Activated CD4-positive, alpha-beta T cell treated with anti-CD3 and anti-CD28 coated beads, Interleukin-2, Interleukin-4, amounts not matched to agents 100 ng/mL and 50 ng/mL, durations not matched to agents 16 hours and 8 hours (primary cell): ENCODE measurements around the gene PCDHA7.
"Not testable (repeated sequence)": the region's sequence is repeated elsewhere in the genome, so short reads cannot be mapped to it uniquely, and the experiment has no call there.

Source experiments
- DNase-seq: peaks from one replicate; pipeline ENCODE4 v3.0.0-alpha.2; 2020; ENCODE audit warnings: low spot score

PCDHA7 gene

DNA sequence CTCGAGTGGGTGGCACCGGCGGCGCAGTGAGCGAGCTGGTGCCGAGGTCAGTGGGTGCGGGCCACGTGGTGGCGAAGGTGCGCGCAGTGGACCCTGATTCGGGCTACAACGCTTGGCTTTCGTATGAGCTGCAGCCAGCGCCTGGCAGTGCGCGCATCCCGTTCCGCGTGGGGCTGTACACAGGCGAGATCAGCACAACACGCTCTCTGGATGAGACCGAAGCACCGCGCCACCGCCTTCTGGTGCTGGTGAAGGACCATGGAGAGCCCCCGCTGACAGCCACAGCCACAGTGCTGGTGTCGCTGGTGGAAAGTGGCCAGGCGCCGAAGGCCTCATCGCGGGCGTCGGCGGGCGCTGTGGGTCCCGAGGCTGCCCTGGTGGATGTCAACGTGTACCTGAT is 10.6 kb upstream of the PCDHA7 start:
- no peak for DNase-seq

GRCh38 chr5:140827704-140828361 is 6.2 kb upstream of the PCDHA7 start, which contains the start of gene PCDHA6:
Gene PCDHA6 (plus strand): TSS chr5:140827960. CDS start chr5:140828092, 132 bp downstream.
- no peak for DNase-seq

DNA sequence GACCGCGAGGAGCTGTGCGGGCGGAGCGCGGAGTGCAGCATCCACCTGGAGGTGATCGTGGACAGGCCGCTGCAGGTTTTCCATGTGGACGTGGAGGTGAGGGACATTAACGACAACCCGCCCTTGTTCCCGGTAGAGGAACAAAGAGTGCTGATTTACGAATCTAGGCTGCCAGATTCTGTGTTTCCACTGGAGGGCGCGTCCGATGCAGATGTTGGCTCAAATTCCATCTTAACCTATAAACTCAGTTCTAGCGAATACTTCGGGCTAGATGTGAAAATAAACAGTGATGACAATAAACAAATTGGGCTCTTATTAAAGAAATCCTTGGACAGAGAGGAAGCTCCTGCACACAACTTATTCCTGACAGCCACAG is 5.7 kb upstream of the PCDHA7 start:
- DNase-seq, result no peak

DNA sequence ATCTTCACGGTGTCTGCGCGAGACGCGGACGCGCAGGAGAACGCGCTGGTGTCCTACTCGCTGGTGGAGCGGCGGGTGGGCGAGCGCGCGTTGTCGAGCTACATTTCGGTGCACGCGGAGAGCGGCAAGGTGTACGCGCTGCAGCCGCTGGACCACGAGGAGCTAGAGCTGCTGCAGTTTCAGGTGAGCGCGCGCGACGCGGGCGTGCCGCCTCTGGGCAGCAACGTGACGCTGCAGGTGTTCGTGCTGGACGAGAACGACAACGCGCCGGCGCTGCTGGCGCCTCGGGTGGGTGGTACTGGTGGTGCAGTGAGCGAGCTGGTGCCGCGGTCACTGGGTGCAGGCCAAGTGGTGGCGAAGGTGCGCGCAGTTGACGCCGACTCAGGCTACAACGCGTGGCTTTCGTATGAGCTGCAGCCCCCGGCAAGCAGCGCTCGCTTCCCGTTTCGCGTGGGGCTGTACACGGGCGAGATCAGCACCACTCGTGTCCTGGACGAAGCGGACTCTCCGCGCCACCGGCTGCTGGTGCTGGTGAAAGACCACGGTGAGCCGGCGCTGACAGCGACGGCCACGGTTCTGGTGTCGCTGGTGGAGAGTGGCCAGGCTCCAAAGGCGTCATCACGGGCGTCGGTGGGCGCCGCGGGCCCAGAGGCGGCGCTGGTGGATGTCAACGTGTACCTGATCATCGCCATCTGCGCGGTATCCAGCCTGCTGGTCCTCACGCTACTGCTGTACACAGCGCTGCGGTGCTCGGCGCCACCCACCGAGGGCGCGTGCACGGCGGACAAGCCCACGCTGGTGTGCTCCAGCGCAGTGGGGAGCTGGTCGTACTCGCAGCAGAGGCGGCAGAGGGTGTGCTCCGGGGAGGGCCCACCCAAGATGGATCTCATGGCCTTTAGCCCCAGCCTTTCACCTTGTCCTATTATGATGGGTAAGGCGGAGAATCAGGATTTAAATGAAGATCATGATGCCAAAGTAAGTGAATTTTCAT is 4.3 kb upstream of the PCDHA7 start:
- not testable (repeated sequence) for DNase-seq

DNA sequence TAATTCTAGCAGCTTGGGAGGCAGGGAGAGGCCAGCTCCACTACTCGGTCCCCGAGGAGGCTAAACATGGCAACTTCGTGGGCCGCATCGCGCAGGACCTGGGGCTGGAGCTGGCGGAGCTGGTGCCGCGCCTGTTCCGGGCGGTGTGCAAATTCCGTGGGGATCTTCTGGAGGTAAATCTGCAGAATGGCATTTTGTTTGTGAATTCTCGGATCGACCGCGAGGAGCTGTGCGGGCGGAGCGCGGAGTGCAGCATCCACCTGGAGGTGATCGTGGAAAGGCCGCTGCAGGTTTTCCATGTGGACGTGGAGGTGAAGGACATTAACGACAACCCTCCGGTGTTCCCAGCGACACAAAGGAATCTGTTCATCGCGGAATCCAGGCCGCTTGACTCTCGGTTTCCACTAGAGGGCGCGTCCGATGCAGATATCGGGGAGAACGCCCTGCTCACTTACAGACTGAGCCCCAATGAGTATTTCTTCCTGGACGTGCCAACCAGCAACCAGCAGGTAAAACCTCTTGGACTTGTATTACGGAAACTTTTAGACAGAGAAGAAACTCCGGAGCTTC is 455 bp downstream of the PCDHA7 start:
- DNase-seq, result not testable (repeated sequence)

DNA sequence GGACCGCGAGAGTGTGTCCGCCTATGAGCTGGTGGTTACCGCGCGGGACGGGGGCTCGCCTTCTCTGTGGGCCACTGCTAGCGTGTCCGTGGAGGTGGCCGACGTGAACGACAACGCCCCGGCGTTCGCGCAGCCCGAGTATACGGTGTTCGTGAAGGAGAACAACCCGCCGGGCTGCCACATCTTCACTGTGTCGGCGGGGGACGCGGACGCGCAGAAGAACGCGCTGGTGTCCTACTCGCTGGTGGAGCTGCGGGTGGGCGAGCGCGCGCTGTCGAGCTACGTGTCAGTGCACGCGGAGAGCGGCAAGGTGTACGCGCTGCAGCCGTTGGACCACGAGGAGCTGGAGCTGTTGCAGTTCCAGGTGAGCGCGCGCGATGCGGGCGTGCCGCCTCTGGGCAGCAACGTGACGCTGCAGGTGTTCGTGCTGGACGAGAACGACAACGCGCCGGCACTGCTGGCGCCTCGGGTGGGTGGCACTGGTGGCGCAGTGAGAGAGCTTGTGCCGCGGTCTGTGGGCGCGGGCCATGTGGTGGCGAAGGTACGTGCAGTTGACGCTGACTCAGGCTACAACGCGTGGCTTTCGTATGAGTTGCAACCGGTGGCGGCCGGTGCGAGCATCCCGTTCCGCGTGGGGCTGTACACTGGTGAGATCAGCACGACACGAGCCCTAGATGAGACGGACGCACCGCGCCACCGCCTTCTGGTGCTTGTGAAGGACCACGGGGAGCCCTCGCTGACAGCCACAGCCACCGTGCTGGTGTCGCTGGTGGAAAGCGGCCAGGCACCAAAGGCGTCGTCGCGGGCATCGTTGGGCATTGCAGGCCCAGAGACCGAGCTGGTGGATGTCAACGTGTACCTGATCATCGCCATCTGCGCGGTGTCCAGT is 1.8 kb downstream of the PCDHA7 start:
- DNase-seq, result no peak

DNA sequence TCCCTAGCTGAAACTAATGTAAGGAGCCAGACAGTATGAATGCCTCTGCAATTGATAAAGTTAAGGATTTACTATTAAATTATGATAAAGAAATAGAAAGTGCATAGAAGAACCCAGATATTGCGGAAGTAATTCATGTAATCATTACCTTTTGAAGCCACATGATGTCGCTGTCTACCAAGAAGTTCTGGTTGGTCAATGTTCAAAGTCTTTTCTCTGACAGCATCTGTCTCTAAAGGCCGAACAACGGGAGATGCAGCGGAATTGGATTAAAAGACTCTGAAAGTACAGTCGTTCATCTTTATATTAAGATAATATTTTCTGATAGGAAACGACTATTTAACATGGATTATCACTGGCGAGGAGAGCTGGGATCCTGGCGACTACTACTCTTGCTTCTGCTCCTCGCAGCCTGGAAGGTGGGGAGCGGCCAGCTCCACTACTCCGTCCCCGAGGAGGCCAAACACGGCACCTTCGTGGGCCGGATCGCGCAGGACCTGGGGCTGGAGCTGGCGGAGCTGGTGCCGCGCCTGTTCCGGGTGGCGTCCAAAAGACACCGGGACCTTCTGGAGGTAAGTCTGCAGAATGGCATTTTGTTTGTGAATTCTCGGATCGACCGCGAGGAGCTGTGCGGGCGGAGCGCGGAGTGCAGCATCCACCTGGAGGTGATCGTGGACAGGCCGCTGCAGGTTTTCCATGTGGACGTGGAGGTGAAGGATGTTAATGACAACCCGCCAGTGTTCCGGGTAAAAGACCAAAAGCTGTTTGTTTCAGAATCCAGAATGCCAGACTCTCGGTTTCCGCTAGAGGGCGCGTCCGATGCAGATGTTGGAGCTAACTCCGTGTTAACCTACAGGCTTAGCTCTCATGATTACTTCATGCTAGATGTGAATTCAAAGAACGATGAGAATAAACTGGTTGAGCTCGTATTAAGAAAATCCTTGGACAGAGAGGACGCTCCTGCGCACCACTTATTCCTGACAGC is 7.2 kb downstream of the PCDHA7 start, which contains the start of gene PCDHA8:
Gene PCDHA8 (plus strand): TSS at position 210 of the 985 bp plus-strand sequence. CDS start 135 bp downstream, at position 345.
- DNase-seq, result peak; percentile 4

DNA sequence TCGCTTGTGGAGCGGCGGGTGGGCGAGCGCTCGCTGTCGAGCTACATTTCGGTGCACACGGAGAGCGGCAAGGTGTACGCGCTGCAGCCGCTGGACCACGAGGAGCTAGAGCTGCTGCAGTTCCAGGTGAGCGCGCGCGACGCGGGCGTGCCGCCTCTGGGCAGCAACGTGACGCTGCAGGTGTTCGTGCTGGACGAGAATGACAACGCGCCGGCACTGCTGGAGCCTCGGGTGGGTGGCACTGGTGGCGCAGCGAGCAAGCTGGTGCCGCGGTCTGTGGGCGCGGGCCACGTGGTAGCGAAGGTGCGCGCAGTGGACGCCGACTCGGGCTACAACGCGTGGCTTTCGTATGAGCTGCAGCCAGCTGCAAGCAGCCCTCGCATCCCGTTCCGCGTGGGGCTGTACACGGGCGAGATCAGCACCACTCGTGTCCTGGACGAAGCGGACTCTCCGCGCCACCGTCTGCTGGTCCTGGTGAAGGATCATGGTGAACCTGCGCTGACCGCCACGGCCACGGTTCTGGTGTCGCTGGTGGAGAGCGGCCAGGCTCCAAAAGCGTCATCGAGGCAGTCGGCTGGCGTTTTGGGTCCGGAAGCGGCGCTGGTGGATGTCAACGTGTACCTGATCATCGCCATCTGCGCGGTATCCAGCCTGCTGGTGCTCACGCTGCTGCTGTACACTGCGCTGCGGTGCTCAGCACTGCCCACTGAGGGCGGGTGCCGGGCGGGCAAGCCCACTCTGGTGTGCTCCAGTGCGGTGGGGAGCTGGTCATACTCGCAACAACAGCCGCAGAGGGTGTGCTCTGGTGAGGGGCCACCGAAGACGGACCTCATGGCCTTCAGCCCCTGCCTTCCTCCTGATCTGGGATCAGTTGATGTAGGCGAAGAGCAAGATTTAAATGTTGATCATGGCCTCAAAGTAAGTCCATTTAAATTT is 9.0 kb downstream of the PCDHA7 start:
- no peak for DNase-seq

- not testable (repeated sequence) for DNase-seq
Observed at GRCh38 chr5:140848139-140849102, 14.4 kb downstream of the PCDHA7 start, which contains the start of gene PCDHA9. Gene PCDHA9 (plus strand): TSS chr5:140848382. CDS start chr5:140848496, 114 bp downstream.

- not testable (repeated sequence) for DNase-seq
Observed at GRCh38 chr5:140849831-140850634, 16.0 kb downstream of the PCDHA7 start.

DNA sequence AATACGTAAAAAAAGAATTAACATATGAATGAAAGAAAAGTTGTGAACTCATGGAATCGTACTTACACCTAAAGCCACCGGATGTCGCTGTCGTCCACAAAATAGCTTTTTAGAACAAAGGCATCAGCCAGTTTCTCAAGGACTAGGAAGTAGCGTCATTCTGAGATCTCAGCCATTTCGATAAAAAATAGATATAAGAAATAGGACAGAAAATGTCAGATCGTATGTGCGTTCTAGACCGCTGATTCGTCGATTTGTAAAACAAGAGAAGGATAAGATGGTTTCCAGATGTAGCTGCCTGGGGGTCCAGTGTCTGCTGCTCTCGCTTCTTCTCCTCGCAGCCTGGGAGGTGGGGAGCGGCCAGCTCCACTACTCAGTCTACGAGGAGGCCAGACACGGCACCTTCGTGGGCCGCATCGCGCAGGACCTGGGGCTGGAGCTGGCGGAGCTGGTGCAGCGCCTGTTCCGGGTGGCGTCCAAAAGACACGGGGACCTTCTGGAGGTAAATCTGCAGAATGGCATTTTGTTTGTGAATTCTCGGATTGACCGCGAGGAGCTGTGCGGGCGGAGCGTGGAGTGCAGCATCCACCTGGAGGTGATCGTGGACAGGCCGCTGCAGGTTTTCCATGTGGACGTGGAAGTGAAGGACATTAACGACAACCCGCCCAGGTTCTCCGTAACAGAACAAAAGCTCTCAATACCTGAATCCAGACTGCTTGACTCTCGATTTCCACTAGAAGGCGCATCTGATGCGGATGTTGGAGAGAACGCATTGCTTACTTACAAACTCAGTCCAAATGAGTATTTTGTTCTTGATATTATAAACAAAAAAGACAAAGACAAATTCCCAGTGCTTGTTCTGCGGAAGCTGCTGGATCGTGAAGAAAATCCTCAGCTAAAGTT is 22.0 kb downstream of the PCDHA7 start, which contains the start of gene PCDHA10:
Gene PCDHA10 (plus strand): TSS at position 126 of the 903 bp plus-strand sequence. CDS start 152 bp downstream, at position 278.
- DNase-seq, result no peak

GRCh38 chr5:140857177-140857986 is 23.3 kb downstream of the PCDHA7 start:
- no peak for DNase-seq

- DNase-seq, result no peak
Observed at GRCh38 chr5:140857987-140858240, 23.8 kb downstream of the PCDHA7 start.

- no peak for DNase-seq
Observed at GRCh38 chr5:140862441-140863295, 28.6 kb downstream of the PCDHA7 start.
